GM23338 (cell line): ENCODE measurements around the gene PRSS23.

ENCODE experiments used
- CREB1 ChIP-seq: fragments of 250-450 bp; sonication (Bioruptor Pico); IDR thresholded peaks from 2 replicates; pipeline ENCODE4 v1.5.0; 2020; ENCODE audit warnings: low read depth, mild to moderate bottlenecking, moderate library complexity
- ETS1 ChIP-seq: IDR thresholded peaks from 2 replicates; pipeline ENCODE4 v1.6.1; 2016; ENCODE audit warnings: antibody characterized with exemption
- EZH2 ChIP-seq: fragments of 200-600 bp; sonication (generic); IDR thresholded peaks from one replicate; pipeline ENCODE4 v1.8.0; 2017; ENCODE audit warnings: antibody characterized with exemption, mild to moderate bottlenecking, low read depth; ENCODE audit not compliant: unreplicated experiment
- EZH2phosphoT487 ChIP-seq: fragments of 200-600 bp; sonication (generic); IDR thresholded peaks from one replicate; pipeline ENCODE4 v1.8.1; 2018; ENCODE audit warnings: antibody characterized with exemption; ENCODE audit not compliant: unreplicated experiment
- JUNB ChIP-seq: IDR thresholded peaks from one replicate; pipeline ENCODE4 v1.6.1; 2016; ENCODE audit warnings: antibody characterized with exemption; ENCODE audit not compliant: unreplicated experiment
- POLR2AphosphoS5 ChIP-seq: IDR thresholded peaks from 2 replicates; pipeline ENCODE4 v1.6.1; 2016; ENCODE audit warnings: antibody characterized with exemption, low read depth
- REST ChIP-seq: IDR thresholded peaks from one replicate; pipeline ENCODE4 v1.6.1; 2018; ENCODE audit warnings: antibody characterized with exemption; ENCODE audit not compliant: unreplicated experiment
- STAT1 ChIP-seq: IDR thresholded peaks from one replicate; pipeline ENCODE4 v1.6.1; 2016; ENCODE audit warnings: antibody characterized with exemption; ENCODE audit not compliant: unreplicated experiment
- ZNF114 ChIP-seq: fragments of 250-450 bp; sonication (Bioruptor Pico); IDR thresholded peaks from 2 replicates; pipeline ENCODE4 v1.5.0; 2020; ENCODE audit warnings: mild to moderate bottlenecking, moderate library complexity
- TF ChIP-seq, protein P1 (sequence below), 2 experiments: fragments of 200-600 bp in 1 of 2; sonication (generic) in 1 of 2; conservative IDR thresholded peaks; 2 replicates each; pipeline versions ENCODE4 v1.5.1 to v1.6.1; 2016 to 2017; ENCODE audit warnings: antibody characterized with exemption in 2 of 2, low read depth in 2 of 2, mild to moderate bottlenecking in 2 of 2, moderate library complexity in 1 of 2

- TF ChIP-seq, protein P1, sequence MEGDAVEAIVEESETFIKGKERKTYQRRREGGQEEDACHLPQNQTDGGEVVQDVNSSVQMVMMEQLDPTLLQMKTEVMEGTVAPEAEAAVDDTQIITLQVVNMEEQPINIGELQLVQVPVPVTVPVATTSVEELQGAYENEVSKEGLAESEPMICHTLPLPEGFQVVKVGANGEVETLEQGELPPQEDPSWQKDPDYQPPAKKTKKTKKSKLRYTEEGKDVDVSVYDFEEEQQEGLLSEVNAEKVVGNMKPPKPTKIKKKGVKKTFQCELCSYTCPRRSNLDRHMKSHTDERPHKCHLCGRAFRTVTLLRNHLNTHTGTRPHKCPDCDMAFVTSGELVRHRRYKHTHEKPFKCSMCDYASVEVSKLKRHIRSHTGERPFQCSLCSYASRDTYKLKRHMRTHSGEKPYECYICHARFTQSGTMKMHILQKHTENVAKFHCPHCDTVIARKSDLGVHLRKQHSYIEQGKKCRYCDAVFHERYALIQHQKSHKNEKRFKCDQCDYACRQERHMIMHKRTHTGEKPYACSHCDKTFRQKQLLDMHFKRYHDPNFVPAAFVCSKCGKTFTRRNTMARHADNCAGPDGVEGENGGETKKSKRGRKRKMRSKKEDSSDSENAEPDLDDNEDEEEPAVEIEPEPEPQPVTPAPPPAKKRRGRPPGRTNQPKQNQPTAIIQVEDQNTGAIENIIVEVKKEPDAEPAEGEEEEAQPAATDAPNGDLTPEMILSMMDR (conservative IDR thresholded peaks at IDR 0.05; ENCODE audit: low read depth in 2 of 2), result no peak
- TF ChIP-seq STAT1 (no peak), POLR2AphosphoS5 (no peak), EZH2 (no peak), CREB1 (no peak), JUNB (no peak), ZNF114 (CRISPR knock-in tag) (no peak), EZH2phosphoT487 (no peak), REST (no peak), ETS1 (no peak)
Measured at GRCh38 chr11:86758171-86758570, 42.2 kb upstream of the PRSS23 start.
